GM12878 (cell line): ENCODE measurements around the gene SOX2.

Experiments used
- ATF2 ChIP-seq: IDR thresholded peaks from 2 replicates; pipeline ENCODE4 v1.6.1; 2012; ENCODE audit warnings: low read length, inconsistent platforms
- CBX5 ChIP-seq: sonication (generic); IDR thresholded peaks from 2 replicates; pipeline ENCODE4 v1.6.1; 2016; ENCODE audit warnings: low read depth, moderate library complexity, mild to moderate bottlenecking, inconsistent platforms
- EZH2 ChIP-seq: IDR thresholded peaks from 2 replicates; pipeline ENCODE4 v1.6.1; 2012; ENCODE audit warnings: low read depth, mild to moderate bottlenecking, control low read depth, inconsistent platforms, low read length, borderline replicate concordance; ENCODE audit not compliant: control insufficient read depth
- GABPA ChIP-seq: IDR thresholded peaks from 2 replicates; pipeline ENCODE4 v1.6.1; 2014; ENCODE audit warnings: antibody characterized with exemption, low read depth, mild to moderate bottlenecking, inconsistent platforms
- MEF2A ChIP-seq: IDR thresholded peaks from 2 replicates; pipeline ENCODE4 v1.6.1; 2011; ENCODE audit warnings: low read depth, mild to moderate bottlenecking, low read length, moderate library complexity; ENCODE audit not compliant: insufficient read depth
- NKRF ChIP-seq: fragments of 450-650 bp; conservative IDR thresholded peaks from 2 replicates; pipeline ENCODE4 v1.6.1; 2017; ENCODE audit warnings: mild to moderate bottlenecking, moderate library complexity
- TAF1 ChIP-seq: IDR thresholded peaks from 2 replicates; pipeline ENCODE4 v1.6.1; 2011; ENCODE audit warnings: mild to moderate bottlenecking, low read depth, low read length, borderline replicate concordance
- TBL1XR1 ChIP-seq: IDR thresholded peaks from 2 replicates; pipeline ENCODE4 v1.6.1; 2012; ENCODE audit warnings: low read depth, low read length, improper control_type of control experiment
- USF2 ChIP-seq: IDR thresholded peaks from 2 replicates; pipeline ENCODE4 v1.6.1; 2011; ENCODE audit warnings: low read depth, low read length, improper control_type of control experiment, borderline replicate concordance
- TF ChIP-seq, protein P1 (sequence below), 3 experiments: IDR thresholded peaks in 2 of 3; conservative IDR thresholded peaks in 1 of 3; 2 replicates each; pipeline ENCODE4 v1.5.1; 2011; ENCODE audit warnings: low read depth in 3 of 3, low read length in 3 of 3, mild to moderate bottlenecking in 3 of 3, control low read depth in 2 of 3, moderate library complexity in 2 of 3, inconsistent platforms in 1 of 3, mixed read lengths in 1 of 3; ENCODE audit not compliant: control insufficient read depth in 2 of 3, insufficient read depth in 1 of 3; ENCODE audit errors: extremely low read depth in 1 of 3

- TF ChIP-seq, protein P1, sequence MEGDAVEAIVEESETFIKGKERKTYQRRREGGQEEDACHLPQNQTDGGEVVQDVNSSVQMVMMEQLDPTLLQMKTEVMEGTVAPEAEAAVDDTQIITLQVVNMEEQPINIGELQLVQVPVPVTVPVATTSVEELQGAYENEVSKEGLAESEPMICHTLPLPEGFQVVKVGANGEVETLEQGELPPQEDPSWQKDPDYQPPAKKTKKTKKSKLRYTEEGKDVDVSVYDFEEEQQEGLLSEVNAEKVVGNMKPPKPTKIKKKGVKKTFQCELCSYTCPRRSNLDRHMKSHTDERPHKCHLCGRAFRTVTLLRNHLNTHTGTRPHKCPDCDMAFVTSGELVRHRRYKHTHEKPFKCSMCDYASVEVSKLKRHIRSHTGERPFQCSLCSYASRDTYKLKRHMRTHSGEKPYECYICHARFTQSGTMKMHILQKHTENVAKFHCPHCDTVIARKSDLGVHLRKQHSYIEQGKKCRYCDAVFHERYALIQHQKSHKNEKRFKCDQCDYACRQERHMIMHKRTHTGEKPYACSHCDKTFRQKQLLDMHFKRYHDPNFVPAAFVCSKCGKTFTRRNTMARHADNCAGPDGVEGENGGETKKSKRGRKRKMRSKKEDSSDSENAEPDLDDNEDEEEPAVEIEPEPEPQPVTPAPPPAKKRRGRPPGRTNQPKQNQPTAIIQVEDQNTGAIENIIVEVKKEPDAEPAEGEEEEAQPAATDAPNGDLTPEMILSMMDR (IDR thresholded peaks at IDR 0.05 in 2 of 3, conservative IDR thresholded peaks at IDR 0.05 in 1 of 3; ENCODE audit: control insufficient read depth in 2 of 3, extremely low read depth in 1 of 3, insufficient read depth in 1 of 3, low read depth in 3 of 3, low read length in 3 of 3): no peak
- TF ChIP-seq CBX5 (no peak), USF2 (no peak), GABPA (no peak), TAF1 (no peak), ATF2 (no peak), NKRF (no peak), MEF2A (no peak), EZH2 (no peak), TBL1XR1 (no peak)
These were observed 19.2 kb downstream of the SOX2 start for GRCh38 chr3:181730934-181731333.
